Measurements from ENCODE around the gene CEBPE.

CEBPE gene

DNA sequence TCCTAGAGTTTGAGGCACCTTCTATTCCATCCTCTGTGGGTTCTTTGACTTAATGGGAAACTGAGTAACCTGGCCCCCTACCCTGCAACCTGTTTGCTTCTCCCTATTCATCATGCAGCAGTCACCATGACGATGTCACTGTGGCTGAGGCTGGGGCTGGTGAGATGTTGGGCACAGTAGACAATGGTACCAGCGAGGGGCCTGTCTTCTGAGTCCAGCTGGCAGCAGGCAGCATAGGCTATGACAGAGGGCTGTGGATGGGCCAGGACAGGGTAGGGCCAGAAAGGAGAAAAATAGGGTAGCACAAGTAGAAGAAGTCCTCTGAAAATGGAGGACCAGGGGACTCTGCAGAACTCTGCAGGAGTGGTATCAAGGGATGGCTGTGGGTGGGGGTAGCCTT lies 16.3 kb downstream of the CEBPE start:
- no peak for DNase-seq (ENCODE audit: low read depth)

- DNase-seq (ENCODE audit: low read depth), result no peak
Measured at GRCh38 chr14:23101986-23102625, 16.9 kb downstream of the CEBPE start.

DNA sequence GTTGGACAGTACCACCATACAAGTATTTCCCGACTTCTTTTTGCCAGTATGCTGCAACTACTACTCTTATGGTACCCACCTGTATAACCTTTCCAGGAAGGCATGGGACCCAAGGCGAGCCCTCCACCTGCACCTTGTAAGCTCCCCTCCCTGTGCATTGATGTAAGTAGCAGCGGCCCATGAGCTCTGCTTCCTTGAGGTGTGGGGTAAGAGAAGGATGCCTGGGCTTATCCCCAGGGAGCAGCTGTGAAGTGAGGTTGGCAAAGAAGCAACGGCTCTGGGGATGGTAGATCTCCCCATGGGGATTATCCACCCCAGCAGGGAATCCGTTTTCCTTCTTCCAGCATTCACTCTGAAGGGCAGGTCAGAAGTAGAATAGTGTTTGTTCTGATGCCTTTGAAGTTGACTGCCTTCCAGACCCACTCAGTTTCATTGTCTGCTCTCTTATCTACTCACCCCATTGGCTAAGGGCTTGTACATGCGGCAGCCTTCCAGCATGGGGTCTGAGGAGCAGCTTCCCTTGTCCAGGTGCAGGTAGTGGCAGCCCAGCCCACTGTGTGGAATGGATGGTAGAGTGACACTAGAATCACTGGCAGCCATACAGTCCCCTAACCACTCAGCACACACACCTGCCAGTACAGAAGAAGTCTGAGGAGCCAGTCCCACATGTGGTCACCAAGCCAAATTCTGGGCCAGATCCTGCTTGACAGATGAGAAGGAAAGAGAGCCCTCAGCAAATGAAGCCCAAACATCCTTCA lies 17.7 kb downstream of the CEBPE start:
- DNase-seq (ENCODE audit: low read depth), result no peak

DNA sequence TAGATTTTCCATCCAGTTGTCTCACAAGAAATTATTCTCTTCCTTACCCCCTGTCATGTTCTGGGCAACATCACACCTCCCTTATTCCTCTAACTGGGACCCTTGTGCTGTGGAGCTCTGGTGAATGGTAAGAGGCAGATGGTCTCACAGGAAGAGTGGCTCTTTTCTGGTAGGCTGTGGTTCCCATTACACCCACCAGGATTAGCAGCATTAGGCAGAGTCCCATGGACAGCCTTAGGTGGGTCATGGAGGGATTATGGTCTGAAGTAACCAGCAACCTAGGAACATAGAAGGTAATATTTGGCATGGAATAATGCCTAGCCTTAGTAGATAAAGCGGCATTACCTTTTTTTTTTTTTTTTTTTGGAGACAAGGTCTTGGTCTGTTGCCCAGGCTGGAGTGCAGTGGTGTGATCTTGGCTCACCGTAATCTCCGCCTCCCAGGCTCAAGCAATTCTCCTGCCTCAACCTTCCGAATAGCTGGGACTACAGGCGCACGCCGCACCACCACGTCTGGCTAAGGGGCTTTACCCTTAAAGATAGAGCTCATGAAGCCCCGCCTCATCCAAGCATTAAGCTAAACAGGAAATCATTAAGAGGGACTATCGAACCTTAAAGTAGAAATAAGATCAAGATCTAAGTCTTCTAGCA lies 19.7 kb downstream of the CEBPE start:
- no peak for DNase-seq (ENCODE audit: low read depth)

DNA sequence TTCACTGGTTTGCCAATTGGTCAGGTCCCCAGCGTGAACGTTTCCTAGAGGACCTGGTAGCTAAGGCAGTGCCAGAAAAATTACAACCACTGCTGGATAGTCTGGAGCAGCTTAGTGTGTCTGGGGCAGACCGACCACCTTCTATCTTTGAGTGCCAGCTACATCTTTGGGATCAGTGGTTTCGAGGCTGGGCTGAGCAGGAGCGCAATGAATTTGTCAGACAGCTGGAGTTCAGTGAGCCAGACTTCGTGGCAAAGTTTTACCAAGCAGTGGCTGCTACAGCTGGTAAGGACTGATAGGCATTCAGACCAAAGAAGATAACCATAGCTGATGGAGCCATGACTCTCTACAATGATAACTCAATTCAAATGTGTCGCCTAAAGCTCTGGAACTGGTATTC lies 21.3 kb downstream of the CEBPE start:
- no peak for DNase-seq (ENCODE audit: low read depth)

GRCh38 chr14:23095196-23096108 lies 23.6 kb downstream of the CEBPE start, which contains the start of gene C14orf119:
TSS of gene C14orf119 (plus strand) at chr14:23095505. CDS start at chr14:23097659, 2,154 bp downstream.
- peak; percentile 99 for DNase-seq (ENCODE audit: low read depth)

GRCh38 chr14:23094666-23095195 lies 24.3 kb downstream of the CEBPE start, which contains the start of gene ACIN1:
TSS of gene ACIN1 (minus strand) at chr14:23095136. CDS start at chr14:23095112, 24 bp downstream.
- peak; percentile 75 for DNase-seq (ENCODE audit: low read depth)

DNA sequence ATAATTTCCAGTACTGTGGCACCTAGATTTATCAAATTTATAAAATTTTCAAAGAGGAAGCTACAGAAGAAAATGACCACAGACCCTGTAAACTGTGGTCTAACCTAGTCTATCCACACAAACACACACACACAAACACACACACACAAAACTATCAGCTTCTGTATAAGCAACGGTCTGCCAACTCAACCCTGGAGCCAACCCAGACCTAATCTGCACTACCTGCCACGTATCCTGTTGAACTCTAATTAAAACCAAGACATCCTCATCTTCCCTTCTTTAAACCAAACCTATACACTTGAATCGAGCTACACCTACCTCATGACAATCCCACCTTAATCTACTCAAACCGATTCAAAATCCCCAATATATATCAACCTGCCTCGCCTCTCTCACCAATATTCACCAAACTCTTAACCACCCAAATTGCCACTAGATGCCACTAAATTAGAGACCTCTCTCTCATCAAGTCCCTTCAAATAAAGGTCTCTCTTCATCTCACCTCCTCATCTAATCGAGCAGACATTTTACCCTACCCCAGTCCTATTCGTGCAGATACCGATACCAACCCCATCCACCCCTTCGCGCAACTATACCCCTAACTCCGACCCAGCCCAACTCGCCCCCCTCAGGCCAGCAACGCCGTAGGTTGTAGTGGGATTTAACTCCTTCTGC lies 24.9 kb downstream of the CEBPE start:
- DNase-seq (ENCODE audit: low read depth), result no peak

GRCh38 chr14:23093526-23093925 lies 25.5 kb downstream of the CEBPE start:
- no peak for DNase-seq (ENCODE audit: low read depth)

GRCh38 chr14:23093104-23093503 lies 26.0 kb downstream of the CEBPE start:
- no peak for DNase-seq (ENCODE audit: low read depth)

DNA sequence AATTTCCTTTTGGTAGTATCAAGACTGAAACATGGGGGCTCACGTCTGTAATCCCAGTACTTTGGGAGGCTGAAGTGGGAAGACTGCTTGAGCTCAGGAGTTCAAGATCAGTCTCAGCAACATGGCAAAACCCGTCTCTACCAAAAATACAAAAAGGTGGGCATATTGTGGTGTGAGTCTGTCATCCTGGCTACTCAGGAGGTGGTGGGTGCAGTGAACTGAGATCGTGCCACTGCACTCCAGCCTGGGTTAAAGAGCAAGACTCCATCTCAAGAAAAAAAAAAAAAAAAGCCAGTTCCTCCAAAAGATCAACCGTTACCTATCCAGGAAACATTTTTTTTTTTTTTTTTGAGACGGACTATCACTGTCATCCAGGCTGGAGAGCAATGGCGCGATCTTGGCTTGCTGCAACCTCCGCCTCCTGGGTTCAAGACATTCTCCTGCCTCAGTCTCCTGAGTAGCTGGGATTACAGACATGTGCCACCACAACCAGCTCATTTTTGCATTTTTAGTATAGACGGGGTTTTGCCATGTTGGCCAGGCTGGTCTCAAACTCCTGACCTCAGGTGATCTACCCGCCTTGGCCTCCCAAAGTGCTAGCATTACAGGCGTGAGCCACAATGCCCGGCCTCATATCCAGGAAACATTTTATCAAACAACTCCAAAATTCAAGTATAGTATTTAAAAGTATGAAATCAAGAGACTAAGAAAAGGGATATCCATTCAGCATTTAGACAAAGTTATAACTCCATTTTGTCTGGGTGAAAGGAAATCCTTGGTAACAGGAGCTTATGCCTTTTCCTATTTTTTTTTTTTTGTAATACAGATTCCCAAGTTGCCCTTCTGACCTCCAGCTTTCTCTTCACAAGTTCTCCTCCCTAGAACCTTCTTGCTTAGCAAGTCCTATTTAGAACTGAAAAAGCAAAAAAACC lies 27.5 kb downstream of the CEBPE start:
- no peak for DNase-seq (ENCODE audit: low read depth)

GRCh38 chr14:23090254-23090636 lies 28.8 kb downstream of the CEBPE start:
- no peak for DNase-seq (ENCODE audit: low read depth)

- DNase-seq (ENCODE audit: low read depth), result no peak
Measured at GRCh38 chr14:23089498-23090253, 29.4 kb downstream of the CEBPE start.

GRCh38 chr14:23086565-23086964 lies 32.5 kb downstream of the CEBPE start:
- no peak for DNase-seq (ENCODE audit: low read depth)

DNA sequence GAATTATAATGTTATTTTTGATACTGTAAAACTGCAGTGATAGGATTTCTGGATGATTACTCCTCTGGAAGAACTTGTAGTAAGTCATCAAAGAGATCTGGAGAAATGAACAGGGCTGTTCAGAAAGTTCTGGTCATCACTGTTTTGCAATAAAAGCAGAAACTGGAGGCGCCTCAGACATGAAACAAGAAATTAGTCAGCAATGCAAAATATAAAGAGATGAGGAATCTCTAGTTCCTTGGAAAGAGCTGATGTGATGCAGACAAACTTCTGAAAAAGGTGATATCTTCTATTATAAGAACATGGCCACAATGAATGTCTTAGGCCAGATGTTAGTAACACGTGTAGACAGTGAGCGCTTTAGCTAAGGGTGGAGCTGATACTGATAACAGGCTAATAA lies 33.6 kb downstream of the CEBPE start:
- DNase-seq (ENCODE audit: low read depth), result peak; percentile 36

GRCh38 chr14:23080474-23080873 lies 38.6 kb downstream of the CEBPE start:
- no peak for DNase-seq (ENCODE audit: low read depth)

- no peak for DNase-seq (ENCODE audit: low read depth)
Measured at GRCh38 chr14:23079716-23080115, 39.3 kb downstream of the CEBPE start.

- peak; percentile 98 for DNase-seq (ENCODE audit: low read depth)
Measured at GRCh38 chr14:23078692-23079116, 40.4 kb downstream of the CEBPE start.

DNA sequence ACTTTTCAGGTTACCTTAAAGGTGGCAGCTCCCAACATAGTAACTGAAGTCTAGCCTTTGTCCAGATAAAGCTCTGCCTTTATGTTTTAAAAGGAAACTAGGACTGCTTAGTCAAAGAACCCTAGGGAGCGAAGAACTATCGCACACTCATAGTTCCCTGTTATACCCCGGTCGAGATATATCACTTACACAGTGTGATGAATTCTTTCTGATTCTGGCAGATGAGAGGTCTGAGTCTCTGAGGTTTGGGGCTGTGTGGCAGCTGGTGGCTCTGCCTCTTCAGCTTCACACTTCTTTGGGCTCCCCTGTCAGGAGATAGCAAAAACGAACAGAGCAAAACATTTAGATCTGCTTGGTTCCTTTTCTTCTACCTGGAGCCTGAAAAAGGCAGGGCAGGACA lies 41.1 kb downstream of the CEBPE start:
- DNase-seq (ENCODE audit: low read depth), result peak; percentile 51

Data from stromal cell of bone marrow (primary cell).